NCI-H2227 (cell line): ENCODE data around the gene TMEM135.

Experiments
- DNase-seq: peaks from one replicate; lab custom pipeline; 2025; ENCODE audit not compliant: unreplicated experiment; lab: John Stamatoyannopoulos, UW

Gene TMEM135

GRCh38 chr11:87299041-87299481 lies 261.3 kb downstream of the TMEM135 start:
- no peak for DNase-seq

GRCh38 chr11:87300640-87301380 lies 263.1 kb downstream of the TMEM135 start:
- no peak for DNase-seq

- DNase-seq = no peak
Observed at GRCh38 chr11:87301785-87302540, 264.2 kb downstream of the TMEM135 start.

- DNase-seq = no peak
Observed at GRCh38 chr11:87304412-87304811, 266.7 kb downstream of the TMEM135 start.

GRCh38 chr11:87306262-87306851 lies 268.6 kb downstream of the TMEM135 start:
- DNase-seq = no peak

GRCh38 chr11:87307101-87307500 lies 269.4 kb downstream of the TMEM135 start:
- no peak for DNase-seq

- no peak for DNase-seq
Observed at GRCh38 chr11:87315229-87315628, 277.5 kb downstream of the TMEM135 start.

- DNase-seq = no peak
Observed at GRCh38 chr11:87316491-87316890, 278.8 kb downstream of the TMEM135 start.

GRCh38 chr11:87317441-87317840 lies 279.7 kb downstream of the TMEM135 start:
- DNase-seq = no peak

GRCh38 chr11:87320123-87320522 lies 282.4 kb downstream of the TMEM135 start:
- DNase-seq = no peak

- DNase-seq = no peak
Observed at GRCh38 chr11:87322568-87322967, 284.8 kb downstream of the TMEM135 start.

GRCh38 chr11:87323899-87324298 lies 286.2 kb downstream of the TMEM135 start:
- no peak for DNase-seq

GRCh38 chr11:87324817-87325489 lies 287.2 kb downstream of the TMEM135 start:
- no peak for DNase-seq

GRCh38 chr11:87325490-87325872 lies 287.7 kb downstream of the TMEM135 start:
- no peak for DNase-seq

GRCh38 chr11:87326594-87326993 lies 288.9 kb downstream of the TMEM135 start:
- DNase-seq = no peak

- no peak for DNase-seq
Observed at GRCh38 chr11:87329172-87329571, 291.4 kb downstream of the TMEM135 start.

GRCh38 chr11:87330187-87330601 lies 292.5 kb downstream of the TMEM135 start:
- DNase-seq = no peak

GRCh38 chr11:87331273-87331672 lies 293.5 kb downstream of the TMEM135 start:
- DNase-seq = no peak

- DNase-seq = no peak
Observed at GRCh38 chr11:87338046-87338639, 300.4 kb downstream of the TMEM135 start.

GRCh38 chr11:87339416-87339815 lies 301.7 kb downstream of the TMEM135 start:
- DNase-seq = no peak

- DNase-seq = no peak
Observed at GRCh38 chr11:87347441-87347840, 309.7 kb downstream of the TMEM135 start.
